HG02571 (cell line): Measurements from ENCODE around the gene C16orf82.

Source experiments
- ATAC-seq: cut with Tn5 transposase; IDR thresholded peaks from one replicate; pipeline ENCODE4 v1.9.1; 2021; ENCODE audit warnings: mild to moderate bottlenecking, moderate library complexity; ENCODE audit not compliant: unreplicated experiment

Gene C16orf82

DNA sequence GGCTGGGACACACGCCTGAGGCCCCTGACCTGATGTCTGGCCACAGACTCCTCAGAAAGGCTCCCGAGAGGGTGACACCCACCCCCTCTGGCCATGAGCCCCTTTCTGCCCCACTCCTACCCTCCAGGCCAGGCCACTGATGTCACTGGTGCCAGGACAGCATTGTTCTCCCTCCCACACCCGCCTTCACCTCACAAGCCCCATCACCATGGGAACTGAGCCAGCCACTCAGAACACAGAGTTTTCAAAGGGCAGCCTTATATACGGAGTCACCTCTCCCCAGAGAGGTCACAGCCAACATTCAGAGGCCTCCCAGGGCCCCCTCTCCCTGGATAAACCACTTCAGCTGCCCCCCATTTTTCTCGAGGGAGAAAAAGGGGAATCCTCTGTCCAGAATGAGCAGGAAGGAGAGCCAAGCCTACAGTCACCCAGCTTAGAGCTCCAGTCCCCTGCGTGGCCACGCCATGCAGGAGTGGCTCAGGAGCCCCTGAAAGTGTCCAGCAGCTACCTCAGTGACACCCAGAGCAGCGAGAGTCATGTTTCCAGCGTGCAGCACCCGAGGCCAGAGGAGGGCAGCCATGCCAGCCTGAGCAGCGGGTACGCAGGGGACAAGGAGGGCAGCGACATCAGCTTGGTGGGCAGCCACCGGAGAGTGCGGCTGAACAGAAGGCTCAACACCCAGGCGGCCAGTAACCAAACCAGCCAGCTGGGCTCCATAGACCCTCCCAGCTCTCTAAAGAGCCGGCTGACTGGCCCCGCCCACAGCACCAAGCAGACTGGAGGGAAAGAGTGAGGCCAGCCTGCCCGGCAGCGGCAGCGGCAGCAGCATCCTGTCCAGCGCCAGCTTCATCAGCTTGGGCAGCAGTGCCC is at the start of gene C16orf82:
TSS of gene C16orf82 (plus strand) at position 260 of the 870 bp plus-strand sequence.
- no peak for ATAC-seq

DNA sequence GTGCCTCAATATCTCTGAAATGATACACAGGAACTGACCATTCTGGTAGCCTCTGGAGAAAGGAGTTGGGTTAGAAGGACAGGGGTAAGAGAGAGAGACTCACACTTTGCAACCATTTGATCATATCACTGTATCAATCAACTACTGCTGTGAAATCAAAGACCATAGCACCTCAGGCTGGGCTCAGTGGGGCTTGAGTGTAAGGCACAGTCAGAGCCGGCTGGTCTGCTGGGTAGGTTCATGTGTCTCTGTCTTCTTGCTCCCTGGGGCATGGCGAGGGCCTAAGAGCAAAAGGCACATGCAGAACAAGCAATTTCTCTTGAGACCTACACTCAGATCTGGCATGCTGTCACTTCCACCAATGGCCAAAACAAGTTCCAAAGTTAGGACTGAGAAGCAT is 46.7 kb upstream of the C16orf82 start:
- ATAC-seq, result no peak

DNA sequence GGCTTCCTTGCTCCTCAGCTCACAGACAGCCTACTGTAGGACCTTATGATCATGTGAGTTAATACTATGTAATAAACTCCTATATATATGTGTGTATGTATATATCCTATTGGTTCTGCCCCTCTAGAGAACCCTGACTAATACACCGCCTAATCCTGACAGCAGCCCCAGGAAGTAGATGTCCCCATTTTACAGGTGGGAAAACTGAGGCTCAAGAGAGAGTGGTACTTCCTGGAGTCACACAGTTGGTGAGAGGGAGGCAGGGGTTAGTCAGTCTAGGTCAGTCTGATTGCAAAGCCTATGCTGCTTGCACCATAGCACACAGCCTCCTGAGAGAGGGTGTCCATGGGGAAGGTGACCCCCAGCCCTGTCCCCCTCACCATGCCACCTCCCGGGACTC is 42.7 kb upstream of the C16orf82 start:
- no peak for ATAC-seq

DNA sequence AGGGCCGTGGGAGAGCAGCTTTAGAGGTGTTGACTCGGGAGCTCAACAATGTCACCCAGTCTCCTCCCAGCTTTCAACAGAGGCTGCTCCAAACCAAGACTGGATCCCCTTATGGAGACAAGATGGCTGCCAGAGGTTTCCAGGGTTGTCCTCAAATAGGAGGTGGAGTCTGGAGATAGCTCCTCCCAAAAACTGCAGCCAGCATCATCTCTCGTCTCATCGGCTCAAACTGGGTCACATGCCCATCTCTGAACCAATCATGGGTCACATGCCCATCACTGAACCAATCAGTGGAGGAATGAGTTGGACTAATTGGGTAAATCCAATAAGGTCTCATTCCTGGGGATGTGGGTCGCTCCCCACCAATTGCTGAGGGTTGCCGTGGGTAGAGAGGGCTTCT is 41.1 kb upstream of the C16orf82 start:
- ATAC-seq, result no peak

DNA sequence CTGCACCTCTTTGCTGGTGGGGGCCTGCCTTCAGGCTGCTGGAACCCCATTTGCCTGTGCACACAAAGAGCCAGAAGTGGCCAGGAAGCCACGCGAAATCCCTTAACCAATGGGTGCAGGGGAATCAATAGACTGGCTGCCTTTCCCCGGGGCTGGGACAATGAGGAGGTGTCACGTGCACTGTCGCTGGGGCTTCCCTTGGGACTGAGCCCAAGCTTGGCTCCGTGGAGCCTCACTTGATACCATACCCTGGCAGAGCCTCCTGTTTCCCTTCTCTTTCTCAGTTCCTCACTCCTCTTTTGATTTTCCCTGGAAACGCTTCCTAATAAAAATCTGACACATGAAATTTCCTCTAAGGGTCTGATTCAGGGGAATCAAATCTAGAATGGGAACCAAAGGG is 38.8 kb upstream of the C16orf82 start:
- no peak for ATAC-seq

DNA sequence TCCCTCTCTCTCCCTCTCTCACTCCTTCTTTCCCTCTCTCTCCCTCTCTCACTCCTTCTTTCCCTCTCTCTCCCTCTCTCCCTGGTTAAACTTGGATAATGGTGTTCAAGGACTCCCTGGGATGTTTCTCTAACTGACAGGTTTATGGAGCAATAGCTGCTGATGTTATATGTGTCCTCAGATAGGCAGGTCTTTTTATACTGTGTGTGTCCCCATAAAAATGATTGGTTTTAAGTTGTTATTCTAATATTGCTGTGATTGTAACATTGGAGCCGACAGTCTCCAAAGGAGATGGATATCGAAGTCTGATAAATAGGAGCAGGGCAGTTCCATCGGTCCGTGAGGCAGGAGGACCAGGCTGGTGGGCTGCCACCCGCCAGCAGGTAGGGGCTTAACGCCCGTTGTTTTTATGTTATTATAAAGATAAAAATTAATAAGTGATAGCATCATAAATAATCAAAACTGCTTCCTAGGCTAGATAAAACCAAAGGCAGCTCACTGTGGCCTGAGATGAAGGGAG is 38.1 kb upstream of the C16orf82 start:
- no peak for ATAC-seq

DNA sequence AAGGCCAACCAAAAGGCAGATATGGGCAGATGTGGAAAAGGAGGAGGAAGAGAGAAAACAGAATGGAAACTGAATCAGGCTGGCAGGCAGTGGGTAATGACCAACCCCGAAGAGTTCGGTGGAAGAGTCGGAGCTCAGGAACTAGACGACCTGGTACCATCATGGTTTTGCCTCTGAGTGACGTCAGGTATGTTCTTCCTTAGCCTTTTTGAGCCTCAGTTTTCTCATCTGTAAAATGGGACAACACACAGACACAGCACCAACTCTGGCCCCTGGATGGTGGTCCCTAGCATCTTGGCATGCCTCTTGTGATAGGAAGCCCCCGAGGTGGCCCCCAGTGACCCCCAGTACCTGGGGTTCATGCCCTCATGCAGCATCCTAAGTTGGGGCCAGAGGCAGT is 37.2 kb upstream of the C16orf82 start:
- no peak for ATAC-seq

DNA sequence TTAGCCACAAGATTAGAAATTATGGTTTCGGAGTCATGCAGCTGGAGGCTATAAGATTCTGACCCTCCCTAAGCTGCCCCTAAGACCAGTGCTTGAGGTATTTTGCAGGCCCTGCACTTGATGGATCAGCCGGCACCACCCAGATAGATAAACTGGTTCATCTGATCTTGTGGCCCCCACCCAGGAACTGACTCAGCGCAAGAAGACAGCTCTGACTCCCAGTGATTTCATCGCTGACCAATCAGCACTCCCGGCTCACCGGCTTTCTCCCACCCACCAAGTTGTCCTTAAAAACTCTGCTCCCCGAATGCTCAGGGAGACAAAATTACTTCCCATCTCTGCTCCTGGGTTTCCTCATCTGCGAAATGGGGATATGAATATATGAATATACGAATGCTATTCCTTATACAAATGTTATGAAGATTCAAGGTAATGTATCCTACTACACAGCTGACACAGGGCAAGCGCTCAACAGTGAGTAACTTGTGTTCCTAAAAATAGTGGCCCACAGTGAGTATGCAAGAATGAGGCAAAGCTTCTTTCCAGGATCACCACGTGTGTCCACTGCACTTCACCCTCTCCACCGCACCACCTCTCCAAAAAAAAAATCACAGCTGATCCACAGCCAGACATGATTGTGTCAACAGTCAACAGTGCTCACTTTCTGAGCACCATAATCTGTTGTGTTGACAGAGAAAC is 33.3 kb upstream of the C16orf82 start:
- ATAC-seq, result no peak

DNA sequence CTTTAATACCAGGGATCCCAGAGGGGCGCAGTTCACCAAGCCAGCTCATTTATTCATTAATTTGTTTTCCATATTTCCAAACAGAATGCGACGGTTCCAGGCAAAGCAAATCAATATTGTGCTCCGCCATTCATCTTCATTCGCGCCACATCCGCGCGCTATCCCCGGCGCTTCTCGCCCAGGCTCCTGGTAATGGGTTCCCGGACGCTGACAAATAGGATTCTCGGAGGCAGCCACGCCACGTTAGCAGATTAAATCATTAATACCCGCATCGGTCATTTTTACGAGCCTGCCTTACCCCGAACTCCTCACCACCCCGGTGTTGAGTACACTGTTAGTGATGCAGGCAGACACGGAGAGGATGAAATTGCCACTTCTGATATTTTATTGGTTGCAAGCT is 26.0 kb upstream of the C16orf82 start:
- no peak for ATAC-seq

DNA sequence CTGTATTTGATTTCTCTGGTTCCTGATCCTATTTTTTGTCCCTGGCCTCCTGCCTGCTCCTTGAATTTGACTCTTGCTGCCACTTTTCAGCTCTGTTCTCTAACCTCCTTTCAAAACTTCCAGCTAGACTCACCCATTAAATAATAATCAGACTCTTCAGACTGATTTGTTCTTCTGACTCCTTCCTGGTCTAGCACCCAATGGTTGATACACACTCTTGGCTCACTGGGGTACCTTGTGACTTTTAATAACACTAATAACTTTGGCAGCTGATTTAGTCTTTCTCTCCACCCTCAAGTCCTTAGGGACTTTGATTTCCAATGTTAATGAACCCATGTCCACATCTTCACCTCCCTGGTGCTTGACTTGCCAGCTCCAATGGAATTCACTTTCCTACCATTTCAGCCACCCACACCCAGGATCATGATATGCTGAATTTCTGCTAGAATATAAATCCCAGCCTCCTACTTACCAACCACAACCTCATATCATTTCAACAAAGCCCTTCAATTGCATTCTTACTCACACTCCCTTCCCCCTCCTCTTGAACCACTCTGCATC is 19.7 kb upstream of the C16orf82 start:
- ATAC-seq, result no peak

DNA sequence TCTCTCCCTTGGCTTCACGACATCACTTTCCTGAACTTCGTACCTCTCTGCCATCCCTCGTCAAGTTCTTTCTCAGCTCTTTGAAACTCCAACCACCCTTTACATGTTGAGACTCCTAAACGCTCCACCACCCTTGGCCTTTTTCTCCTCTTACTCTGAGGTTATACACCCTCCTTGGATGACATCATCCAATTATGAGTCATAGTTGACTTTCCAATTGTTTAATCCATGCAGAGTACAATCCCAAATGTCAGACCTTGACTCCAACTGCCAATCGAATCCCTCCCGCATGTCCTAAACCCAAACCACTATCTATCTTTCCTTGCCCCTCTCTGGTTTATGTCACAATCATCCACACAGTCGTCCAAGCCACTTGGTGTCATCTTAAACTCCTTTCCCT is 18.4 kb upstream of the C16orf82 start:
- ATAC-seq, result no peak

DNA sequence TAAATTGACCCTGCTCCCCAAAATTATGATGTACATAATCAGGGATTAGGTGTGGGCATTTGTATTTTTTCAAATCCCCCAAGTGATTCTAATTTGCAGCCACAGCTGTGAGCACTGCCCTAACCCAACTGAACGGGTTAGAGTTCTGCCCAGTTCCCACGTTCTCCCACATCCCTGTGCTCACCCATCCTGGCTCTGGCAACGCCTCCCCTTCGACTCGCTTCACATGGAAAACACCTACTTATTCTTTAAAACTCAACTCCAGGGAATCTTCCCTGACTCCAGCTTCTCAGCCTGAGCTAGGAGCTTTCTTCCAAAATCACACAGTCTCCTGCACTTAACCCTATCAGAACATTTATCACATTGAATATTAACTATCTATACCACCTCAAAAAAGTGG is 17.6 kb upstream of the C16orf82 start:
- ATAC-seq, result no peak

DNA sequence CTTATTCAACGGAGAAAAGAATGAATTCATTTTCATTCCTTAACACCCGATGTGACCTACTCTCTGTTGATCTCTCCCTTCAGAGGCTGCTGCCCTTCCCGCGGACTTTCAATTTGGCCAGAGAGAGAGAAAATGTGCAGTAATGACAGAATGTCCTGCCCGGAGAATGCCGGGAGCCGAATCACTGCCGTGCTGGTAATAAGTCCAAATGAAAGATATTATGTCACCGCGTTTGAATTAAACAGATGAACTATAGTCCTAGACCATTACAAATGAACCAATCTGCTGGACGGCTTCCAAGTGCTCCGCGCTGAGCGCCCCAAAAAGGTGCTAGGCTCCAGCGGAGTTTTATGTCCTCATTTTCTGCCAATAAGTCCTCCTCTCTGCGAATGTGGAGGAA is 14.7 kb upstream of the C16orf82 start:
- no peak for ATAC-seq

DNA sequence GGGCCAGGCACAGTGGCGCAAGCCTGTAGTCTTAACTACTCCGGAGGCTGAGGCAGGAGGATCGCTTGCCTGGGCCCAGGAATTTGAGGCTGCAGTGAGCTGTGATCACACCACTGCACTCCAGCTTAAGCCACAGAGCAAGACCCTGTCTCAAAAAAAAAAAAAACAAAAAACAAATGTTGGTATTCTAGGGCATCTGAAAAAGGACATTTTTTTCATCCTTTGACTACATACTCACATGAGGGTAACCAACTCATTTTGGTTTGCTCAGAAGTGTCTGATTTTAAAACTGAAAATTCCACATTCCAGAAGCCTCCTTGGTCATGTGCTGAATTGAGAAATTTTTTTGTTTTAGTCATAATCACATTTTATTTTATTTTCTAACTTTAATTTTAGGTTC is 12.7 kb upstream of the C16orf82 start:
- no peak for ATAC-seq

DNA sequence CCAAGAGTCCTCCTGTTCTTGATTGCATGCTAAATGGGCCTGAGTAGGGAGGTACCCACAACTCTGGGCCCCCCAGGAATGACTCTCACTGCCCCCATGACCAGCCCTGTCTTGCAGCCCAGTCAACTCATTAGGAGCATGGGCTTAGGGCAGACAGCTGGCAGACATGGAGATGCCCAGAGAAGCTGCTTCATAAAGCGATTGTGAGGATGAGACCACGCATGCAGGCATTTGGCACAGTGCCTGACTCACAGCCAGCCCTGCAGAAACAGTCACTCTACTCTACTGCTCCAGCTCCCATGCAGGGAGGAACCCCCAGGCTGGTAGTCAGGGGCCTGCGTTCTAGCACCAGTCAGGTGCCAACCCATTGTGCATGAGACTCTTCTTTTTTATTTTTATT is 8.4 kb upstream of the C16orf82 start:
- no peak for ATAC-seq

DNA sequence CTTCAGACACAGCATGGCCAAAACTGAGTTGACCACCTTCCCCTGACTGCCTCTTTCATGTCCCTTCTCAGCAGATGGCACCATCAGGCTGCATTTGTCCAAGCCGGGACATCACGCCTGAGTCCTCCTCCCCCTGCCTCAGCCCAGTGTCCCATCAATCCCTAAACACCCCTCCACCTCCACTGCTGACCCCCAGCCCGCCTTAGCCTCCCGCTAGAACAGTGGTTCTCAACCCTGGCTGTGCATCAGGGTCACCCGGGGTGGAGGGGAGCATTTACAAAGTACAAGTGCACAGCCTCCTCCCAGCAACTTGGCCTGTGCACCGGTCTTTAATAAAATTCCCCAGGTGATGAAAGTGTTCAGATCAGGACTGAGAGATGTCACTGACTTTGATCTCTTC is 4.0 kb downstream of the C16orf82 start:
- no peak for ATAC-seq

DNA sequence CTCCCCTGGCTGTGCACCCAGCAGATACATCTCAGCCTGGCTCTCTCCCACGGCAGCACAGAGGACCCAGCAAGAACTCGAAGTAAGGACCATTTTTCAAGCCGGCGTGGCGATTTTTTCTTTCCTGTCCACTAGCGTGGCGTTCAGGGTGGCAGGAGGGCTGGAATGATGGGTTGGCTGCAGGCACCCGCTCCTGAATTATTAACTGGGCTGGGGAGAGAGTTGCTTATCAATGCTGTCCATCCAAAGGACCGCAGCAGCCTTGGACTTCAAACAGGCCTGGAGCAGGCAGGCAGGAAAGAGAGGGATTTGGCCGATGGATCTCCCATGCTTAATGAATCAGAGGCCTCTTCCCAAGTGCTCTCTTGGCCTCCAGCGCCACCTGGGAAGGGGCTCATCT is 7.0 kb downstream of the C16orf82 start:
- ATAC-seq, result no peak

DNA sequence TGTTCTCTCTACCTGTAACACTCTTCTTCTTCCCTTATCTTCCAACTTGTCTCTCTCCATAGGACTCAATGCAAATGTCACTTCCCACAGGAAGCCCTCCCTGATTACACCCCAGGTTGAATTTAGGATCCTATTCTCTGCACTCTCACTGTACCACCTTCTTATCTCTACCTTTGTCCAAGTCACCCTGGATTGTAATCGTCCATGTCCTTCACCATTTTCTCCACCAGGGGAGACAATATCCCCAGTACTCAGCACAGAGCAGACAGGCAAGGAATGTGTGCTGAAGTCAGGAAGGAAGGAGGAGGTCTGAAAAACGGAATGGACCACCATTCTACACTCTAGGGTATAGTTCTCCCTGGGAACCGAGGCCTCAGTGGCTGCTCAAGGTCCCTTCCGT is 14.2 kb downstream of the C16orf82 start:
- no peak for ATAC-seq

DNA sequence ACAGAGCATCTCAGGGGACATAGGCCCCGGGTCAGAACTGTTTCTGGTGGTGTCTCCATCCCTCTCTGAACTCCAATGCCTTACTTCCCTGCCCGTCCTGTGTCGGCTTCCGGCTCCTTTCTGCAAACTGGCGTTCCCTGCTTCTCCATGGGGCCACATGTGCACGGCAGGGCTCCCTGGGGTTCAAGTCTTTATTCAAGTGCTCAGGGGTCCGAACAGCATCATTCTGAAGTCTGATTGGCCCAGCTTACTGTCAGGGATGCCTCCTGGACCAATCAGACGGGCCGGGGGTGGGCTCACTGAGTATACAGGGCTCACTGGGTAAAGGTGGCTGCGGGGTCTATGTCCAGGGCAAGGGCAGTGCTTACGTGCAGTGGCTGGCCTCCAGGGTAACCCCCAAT is 17.1 kb downstream of the C16orf82 start:
- no peak for ATAC-seq

DNA sequence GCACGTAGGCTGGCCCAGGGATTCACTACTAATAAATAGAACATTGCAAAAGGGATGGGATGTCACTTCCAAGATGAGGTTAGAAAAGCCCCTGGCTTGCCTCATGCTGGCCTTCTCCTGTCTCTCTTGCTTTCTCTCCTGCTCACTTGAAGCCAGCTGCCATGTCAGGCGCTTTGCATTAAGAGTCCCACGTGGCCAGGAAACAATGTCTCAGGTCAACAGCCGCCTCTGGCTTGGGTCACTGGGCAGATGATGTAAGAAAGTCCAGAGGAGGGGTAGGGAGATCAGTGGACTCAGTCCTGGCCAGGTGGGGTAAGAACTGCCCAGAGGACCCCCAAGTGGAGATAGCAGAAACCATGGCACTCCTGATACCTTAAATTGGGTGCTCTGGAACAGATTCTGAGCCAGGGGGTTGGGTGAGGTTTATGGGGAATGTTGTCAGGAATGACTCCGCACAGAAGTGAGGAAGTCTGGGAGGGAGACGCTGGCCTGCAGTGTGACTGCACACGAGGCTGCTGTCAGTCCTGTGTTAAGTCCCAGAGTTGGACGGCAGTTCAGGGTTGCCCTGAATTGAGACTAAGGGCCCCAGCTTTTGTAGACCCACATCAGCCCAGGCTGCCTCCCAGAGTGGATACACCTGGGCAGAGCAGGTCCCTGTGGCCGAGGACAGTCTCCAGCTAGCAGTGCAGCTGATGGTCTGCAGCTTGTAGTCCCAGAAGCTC is 17.7 kb downstream of the C16orf82 start:
- no peak for ATAC-seq

DNA sequence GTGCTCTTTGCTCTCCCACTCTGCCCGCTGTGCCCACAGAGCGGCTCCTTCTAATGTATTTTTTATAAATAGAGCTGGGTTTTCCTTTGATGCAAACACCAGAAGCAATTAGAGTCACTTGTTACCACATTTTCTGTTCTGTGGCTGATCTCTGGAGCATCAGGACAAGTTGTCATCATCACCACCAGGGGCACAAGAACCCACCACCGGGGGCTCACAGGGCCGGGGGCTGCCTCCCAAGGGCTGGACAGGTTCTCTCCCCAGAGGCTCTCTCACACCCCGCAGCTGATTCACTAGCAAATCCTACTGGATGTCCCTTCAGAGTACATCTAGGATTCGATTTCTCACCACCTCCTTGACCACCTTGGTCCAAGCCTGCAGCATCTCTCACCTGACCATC is 18.5 kb downstream of the C16orf82 start:
- ATAC-seq, result no peak
